H1 (cell line): Measurements from ENCODE around the gene VCP. TPM values are rescaled to one million over a fixed set of nuclear protein-coding genes. Genes with fewer than 3 reads are reported as not detected.
A peak's percentile ranks its signal among the peaks of the same experiment; 100 is the strongest.

ENCODE experiments used
- BCL11A ChIP-seq, 2 experiments: IDR thresholded peaks; one replicate each; pipeline ENCODE4 v1.6.1; 2011; ENCODE audit warnings: low read depth in 2 of 2, low read length in 2 of 2, mild to moderate bottlenecking in 2 of 2
- CREB1 ChIP-seq: IDR thresholded peaks from 2 replicates; pipeline ENCODE4 v1.6.1; 2012; ENCODE audit warnings: inconsistent platforms
- EZH2 ChIP-seq: fragments of 200-600 bp; sonication (generic); IDR thresholded peaks from 2 replicates; pipeline ENCODE4 v1.7.1; 2012; ENCODE audit warnings: low read depth, mild to moderate bottlenecking, moderate library complexity, low read length, inconsistent platforms; ENCODE audit not compliant: severe bottlenecking
- KDM4A ChIP-seq: IDR thresholded peaks from one replicate; pipeline ENCODE4 v1.7.1; 2012; ENCODE audit warnings: low read depth, mild to moderate bottlenecking, moderate library complexity, low read length, inconsistent platforms; ENCODE audit not compliant: severe bottlenecking
- MAFK ChIP-seq: IDR thresholded peaks from 2 replicates; pipeline ENCODE4 v1.6.1; 2012; ENCODE audit warnings: low read depth, mild to moderate bottlenecking, improper control_type of control experiment, low read length
- RFX5 ChIP-seq: IDR thresholded peaks from 2 replicates; pipeline ENCODE4 v1.6.1; 2011; ENCODE audit warnings: low read depth, low read length, improper control_type of control experiment, borderline replicate concordance
- SIX5 ChIP-seq: IDR thresholded peaks from 2 replicates; pipeline ENCODE4 v1.6.1; 2011; ENCODE audit warnings: mild to moderate bottlenecking, low read depth, low read length
- SP1 ChIP-seq: IDR thresholded peaks from 2 replicates; pipeline ENCODE4 v1.6.1; 2011; ENCODE audit warnings: low read depth, low read length
- TAF1 ChIP-seq: IDR thresholded peaks from 2 replicates; pipeline ENCODE4 v1.6.1; 2011; ENCODE audit warnings: mild to moderate bottlenecking, low read depth, low read length
- TAF7 ChIP-seq: optimal IDR thresholded peaks from 2 replicates; pipeline ENCODE3; 2011; ENCODE audit warnings: low read depth, mild to moderate bottlenecking, inconsistent platforms, low read length, moderate library complexity, borderline replicate concordance
- TBP ChIP-seq: IDR thresholded peaks from 2 replicates; pipeline ENCODE4 v1.6.1; 2011; ENCODE audit warnings: low read depth, low read length, improper control_type of control experiment
- polyA plus RNA-seq, 7 experiments: library from polyadenylated mRNA; depleted of rRNA in 3 of 7; stranded (reverse) in 5 of 7; unstranded in 2 of 7; fragments of >200 nt in 5 of 7; fragments of 200-250 nt in 2 of 7; gene quantifications; 1 replicate in 5 of 7; 2 replicates in 1 of 7; 4 replicates in 1 of 7; pipeline versions ENCODE4 v1.2.1 to v1.2.3, GENCODE V29; 2011 to 2013; ENCODE audit warnings: missing spikeins in 2 of 7, mixed read lengths in 2 of 7
- total RNA-seq: library from RNA; stranded (reverse); fragmentation: NEBNext Ultra II Directional; extraction: Animal tissue kit (Norgen Biotek cat#: 25700); gene quantifications from 2 replicates; pipeline ENCODE4 v1.2.1, GENCODE V29; 2021
- TF ChIP-seq, protein P1 (sequence below): IDR thresholded peaks from 2 replicates; pipeline ENCODE4 v1.6.1; 2012; ENCODE audit warnings: inconsistent platforms

VCP gene
- total and polyA plus RNA-seq, 2 of the 8 experiments (the other 6 are each of a cell fraction or from before 2014, with no cell fraction given) = 173 to 375 TPM

DNA sequence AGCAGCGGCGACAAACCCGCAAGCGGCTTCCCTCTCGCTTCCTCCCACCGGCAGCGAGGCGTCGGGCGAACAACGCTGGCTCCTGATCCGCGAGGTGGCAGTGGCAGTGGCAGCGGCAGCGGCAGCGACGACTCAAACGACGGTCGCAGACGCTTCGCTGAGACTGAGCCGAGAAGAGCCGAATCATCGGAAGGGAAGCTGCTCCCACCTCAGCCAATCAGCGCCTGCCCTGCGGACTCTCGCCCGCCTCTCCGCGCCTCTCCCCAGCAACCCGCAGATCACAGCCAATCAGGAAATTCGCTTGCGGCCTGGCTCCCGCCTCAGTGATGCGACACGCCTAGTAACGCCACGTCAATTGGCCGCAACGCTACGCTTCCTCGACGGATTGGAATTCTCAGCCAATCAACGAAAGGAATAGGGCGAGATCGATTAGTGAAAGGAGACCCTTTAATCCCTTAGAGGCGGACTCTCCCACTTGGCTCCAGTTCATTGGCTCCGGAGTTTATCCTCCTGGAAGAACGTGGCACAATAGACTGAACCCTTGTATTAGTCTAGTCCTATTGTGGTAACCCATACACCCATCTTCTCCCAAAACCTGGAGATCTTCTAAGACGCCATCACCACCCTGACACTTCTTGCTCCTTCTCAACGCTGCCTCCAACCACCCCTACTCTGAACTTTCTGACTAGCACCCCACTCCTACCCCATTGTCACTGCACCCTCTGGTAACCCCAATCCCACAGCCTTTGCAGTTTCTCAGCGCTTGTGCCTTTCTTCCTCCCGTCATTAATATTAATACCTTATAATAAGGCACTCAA, at the start of gene VCP (continued):
- TF ChIP-seq KDM4A (peak; percentile 42), CREB1 (peak; percentile 96), EZH2 (no peak), BCL11A (IDR thresholded peaks at IDR 0.05; ENCODE audit: low read depth in 2 of 2, low read length in 2 of 2) (no peak), RFX5 (peak; percentile 97), SP1 (peak; percentile 99), MAFK (peak; percentile 53; the same call in 1 of the 2 replicates), TAF7 (peak; percentile 89), SIX5 (no peak), TAF1 (peak; percentile 84), TBP (peak; percentile 79)
- TF ChIP-seq, protein P1, sequence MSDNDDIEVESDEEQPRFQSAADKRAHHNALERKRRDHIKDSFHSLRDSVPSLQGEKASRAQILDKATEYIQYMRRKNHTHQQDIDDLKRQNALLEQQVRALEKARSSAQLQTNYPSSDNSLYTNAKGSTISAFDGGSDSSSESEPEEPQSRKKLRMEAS = peak; percentile 8; the same call in 1 of the 2 replicates
